ENCODE data around the gene PRX.

The PRX gene

DNA sequence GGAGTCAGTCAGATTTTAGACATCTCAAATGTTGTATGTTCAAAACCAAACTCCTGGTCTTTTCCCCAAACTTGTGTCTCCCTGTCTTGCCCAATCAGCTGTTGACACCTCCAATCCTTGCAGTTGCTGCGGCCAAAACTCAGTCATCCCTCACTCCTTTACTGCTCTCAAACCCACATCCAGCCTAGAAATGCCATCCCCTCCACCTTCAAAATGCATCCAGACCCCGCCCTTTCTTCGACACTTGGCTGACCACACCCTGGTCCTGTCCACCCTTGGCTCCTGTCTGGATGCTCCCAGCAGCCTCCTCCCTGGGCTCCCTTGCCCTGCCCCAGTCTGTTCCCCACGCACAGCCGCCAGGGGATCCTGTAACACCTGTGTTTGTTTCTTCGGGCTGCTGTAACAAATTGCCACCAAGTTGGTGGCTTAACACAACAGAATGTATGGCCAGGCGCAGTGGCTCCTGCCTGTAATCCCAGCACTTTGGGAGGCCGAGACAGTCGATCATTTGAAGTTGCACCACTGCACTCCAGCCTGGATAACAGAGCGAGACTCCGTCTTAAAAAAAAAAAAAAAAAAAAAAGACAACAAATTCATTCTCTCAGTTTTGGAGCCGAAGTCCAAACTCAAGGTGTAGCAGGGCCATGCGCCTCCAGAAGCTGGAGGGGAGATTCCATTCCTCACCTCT is 53.0 kb downstream of the PRX start:
- no peak for DNase-seq

DNA sequence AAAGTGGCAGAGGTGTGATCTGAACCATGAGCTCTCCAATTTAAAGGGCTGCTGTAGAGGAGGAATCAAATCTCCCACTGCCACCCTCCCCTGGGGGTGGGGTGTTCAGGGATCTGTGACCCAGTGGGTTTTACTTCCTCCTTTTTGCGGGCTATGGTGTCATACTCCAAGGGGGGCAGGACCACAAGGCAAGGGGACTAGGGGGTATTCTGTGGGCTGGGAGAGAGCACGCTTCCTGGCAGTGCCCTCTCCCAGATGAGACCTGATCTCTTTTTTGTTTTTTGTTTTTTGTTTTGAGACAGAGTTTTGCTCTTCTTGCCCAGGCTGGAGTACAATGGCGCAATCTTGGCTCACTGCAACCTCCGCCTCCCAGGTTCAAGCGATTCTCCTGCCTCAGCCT is 54.4 kb downstream of the PRX start:
- DNase-seq, result no peak

DNA sequence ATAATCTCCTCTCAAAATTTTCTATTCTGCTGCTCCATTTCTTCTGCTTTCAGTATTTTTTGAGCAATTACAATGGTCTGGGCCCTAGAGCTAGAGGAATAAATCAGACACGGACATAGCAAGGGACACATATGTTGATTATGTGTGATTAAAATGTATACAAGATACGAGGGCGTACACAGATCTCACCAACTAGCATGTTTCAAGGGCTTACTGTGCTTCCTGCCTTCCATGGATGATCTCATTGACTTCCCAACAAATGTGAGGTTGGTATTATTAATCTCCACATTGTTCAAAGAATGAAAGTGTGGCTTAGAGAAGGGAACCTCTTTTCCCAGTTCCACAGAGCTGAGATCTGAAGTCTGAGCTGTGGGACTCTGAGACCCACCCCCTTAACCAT is 55.5 kb downstream of the PRX start:
- no peak for DNase-seq

DNA sequence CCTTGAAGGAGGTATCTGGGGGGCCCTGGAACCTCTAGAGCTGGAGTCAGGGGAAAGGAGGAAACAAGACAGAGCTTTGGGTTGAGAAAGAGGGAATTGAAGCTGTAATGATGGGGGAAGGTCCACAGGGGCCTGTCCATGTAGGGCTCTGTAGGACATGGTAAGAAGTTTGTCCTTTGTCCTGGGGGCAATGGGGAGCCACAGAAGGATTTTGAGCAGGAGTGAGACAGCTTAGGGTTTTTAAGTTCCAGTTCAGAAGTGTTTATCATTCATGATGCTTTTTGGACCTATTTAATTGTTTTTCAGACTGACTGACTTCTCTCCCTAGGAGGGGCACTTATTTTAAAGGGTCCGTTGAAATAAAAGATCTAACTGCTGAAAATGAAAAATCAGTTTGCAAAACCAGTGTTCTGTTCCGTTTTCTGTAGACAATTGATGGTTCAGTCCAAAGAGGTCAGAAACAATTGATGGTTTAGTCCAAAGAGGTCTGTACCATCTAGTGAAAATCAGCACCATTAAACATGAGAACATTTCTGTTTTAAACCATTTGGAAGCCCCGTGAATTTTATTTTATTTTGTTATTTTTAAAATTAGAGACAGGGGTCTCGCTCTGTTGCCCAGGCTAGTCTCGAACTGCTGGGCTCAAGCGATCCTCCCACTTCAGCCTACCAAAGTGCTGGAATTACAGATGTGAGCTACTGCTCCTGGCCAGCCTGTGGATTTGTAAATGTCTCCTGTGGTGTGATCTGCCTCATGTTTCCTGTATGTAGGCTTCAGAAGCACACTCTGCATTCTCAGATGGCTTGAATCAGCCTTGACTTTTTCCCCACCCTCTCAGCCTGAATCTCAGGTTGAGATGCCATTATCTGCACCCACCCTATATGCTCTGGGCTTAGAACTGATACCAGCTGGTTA is 56.2 kb downstream of the PRX start:
- no peak for DNase-seq

DNA sequence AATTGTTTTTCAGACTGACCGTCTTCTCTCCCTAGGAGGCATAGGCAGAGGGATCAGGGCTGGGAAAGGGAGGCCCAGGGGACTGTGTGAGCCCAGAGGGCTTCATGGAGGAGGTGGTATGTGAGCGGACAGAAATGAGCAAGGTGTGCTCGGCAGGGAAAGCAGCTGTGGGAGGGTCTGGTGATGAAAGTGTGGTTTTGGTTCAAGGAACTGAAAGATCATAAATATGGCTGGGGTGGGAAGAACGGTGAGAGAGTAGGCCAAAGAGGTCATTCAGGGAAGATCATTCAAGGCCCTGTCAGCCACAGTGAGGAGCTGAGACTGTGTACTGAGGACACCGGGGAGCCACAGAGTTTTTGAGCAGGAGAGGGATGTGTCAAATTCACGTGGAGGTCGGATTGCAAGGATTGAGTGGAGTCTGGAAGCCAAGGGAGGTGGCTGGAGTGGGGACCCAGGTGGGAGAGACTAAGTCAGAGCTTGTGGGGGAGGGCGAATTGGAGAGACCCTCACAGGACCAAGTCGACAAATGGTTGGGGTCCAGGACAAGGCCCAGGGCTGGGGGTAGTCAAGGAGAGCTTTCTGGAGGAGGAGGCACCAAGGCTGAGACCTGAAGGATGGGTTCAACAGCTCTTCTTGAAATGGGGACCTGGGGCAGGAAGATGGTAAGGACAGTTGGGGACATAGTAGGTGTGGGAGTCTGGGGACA is 57.0 kb downstream of the PRX start:
- DNase-seq, result no peak

DNA sequence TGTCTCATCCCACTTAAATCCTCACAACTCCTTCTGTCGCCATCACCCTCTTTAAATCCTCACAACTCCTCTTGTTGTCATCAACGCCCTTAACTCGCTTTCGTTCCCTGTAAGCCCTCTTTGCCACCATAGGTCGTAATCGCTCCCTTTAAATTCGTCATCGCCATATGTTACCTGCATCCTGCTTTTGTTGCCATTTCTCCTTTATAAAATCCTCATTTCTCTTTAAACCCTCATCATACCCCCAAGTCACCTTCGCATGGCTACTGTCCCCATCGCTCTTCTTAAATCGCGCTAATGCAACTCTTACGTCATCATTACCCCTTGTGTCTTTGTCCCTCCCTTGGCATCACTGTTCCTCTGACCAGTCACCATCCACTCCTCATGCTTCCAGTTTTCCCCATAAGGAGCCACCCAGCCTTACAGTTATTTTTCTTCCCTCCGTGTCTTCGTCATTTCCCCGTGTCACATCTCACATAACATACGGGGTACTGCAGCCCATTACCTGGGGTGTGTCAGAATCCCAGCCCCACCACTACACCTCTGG is 64.1 kb downstream of the PRX start:
- no peak for DNase-seq

DNA sequence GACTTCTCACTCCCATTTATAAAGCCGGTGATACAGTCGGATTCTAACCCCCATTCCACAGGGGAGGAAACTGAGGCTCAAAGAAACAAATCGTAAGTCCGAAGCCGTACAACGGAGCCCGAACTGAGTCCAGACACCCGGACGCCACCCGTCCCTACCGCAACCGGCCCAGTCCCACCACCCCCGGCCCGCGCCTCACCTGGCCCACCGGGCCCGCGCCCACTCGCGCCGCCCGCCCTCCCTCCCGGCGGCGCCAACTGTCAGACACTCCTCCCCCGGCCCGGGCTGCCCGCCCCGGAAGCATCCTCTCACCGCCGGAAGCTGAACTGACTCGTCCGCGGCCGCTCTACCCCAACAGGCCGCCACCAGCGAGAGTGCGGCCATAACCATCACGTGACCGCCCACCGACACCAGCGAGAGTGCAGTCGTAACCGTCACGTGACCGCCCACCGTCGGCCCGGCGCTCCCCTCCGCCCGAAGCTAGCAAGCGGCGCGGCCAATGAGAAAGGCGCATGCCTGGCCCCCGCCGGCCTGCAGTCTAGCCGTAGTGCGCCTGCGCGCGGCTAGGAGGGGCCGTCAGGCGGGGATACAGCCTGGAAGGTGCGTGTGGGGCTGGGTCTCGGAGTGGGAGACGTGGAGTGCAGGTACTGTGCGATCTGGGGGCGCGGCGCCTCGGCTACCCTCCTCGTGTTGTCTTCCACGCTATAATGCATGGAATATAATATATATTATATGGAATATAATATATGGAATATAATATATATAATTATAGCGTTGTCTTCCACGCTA is 64.9 kb downstream of the PRX start, which contains the start of the genes C19orf47 and PLD3:
Gene C19orf47, minus strand, starts transcription at position 273 of the 789 bp plus-strand sequence. CDS start 6,540 bp downstream, outside the sequence.
Gene PLD3, plus strand, starts transcription at position 571 of the 789 bp plus-strand sequence. CDS start 17,789 bp downstream, outside the sequence.
- DNase-seq, result peak; percentile 99

DNA sequence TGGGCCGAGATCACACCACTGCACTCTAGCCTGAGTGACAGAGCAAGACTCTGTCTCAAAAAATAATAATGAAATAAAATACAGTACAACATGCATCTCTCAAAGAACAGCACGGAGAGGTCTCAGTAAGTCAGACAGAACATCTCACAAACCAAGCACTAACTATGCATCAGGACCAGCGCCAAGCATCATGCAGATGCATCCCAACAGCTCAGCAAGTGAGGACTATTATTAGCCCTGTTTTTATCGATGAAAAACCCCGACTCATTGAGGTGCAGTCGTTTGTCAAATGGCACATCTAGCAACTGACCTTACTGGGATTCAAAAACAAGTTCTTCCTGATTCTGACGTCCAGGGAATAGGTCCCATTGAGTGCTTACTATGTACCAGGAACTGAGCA is 68.8 kb downstream of the PRX start:
- no peak for DNase-seq

Data from kidney glomerular epithelial cell (primary cell).